ENCODE data around the gene NFIB. TPM values are rescaled to one million over a fixed set of nuclear protein-coding genes. Genes with fewer than 3 reads are reported as not detected.

The NFIB gene
- total RNA-seq, 2 donors from 2014 or later, result 47.0 to 65.9 TPM

GRCh38 chr9:14344053-14344524 lies 30.1 kb upstream of the NFIB start:
- ATAC-seq (no peak), DNase-seq (peak in 1 of 4 donors; percentile 34)
- no peak overlapping the region for H3K4me3 ChIP-seq
- no peaks in the 10 kb centered on the region for H3K36me3 ChIP-seq (replicated peaks in 1 of 2; ENCODE audit: insufficient read depth in 1 of 2, low read depth in 2 of 2)
- TF ChIP-seq POLR2A (IDR thresholded peaks at IDR 0.05), result no peak
- TF ChIP-seq CTCF (IDR thresholded peaks at IDR 0.05), result peak in 1 of 7 experiments; percentile 3
- WGBS, 2 donors, result 23 to 30% methylated on average over 6 of the region's 6 CpGs
- peak overlapping the region in 1 of 4 donors; percentile 7 for H3K27ac ChIP-seq
- H3K27me3 ChIP-seq, result peaks cover 0 to 25% of the 10 kb centered on the region in 2 donors
- peaks cover 38% of the 10 kb centered on the region for H3K4me1 ChIP-seq
- H3K9me3 ChIP-seq, result no peaks in the 10 kb centered on the region
- intact Hi-C loops (cut with DNase I), result no loop called here

GRCh38 chr9:14343261-14344031 lies 29.5 kb upstream of the NFIB start:
- H3K9me3 ChIP-seq, result no peaks in the 10 kb centered on the region
- WGBS, 2 donors, result 45 to 50% methylated on average over 5 of the region's 5 CpGs
- H3K27me3 ChIP-seq, result peaks cover 0 to 23% of the 10 kb centered on the region in 2 donors
- intact Hi-C loops (cut with DNase I), result no loop called here
- TF ChIP-seq POLR2A (IDR thresholded peaks at IDR 0.05), result no peak
- TF ChIP-seq CTCF (IDR thresholded peaks at IDR 0.05), result no peak
- peaks cover 31% of the 10 kb centered on the region for H3K4me1 ChIP-seq
- H3K27ac ChIP-seq, result no peak overlapping the region
- ATAC-seq, result no peak
- no peak overlapping the region for H3K4me3 ChIP-seq
- no peaks in the 10 kb centered on the region for H3K36me3 ChIP-seq (replicated peaks in 1 of 2; ENCODE audit: insufficient read depth in 1 of 2, low read depth in 2 of 2)
- DNase-seq, result no peak

- 73 to 75% methylated on average over 4 of the region's 4 CpGs for WGBS, 2 donors
- TF ChIP-seq CTCF (IDR thresholded peaks at IDR 0.05), result no peak
- TF ChIP-seq POLR2A (IDR thresholded peaks at IDR 0.05), result no peak
- ATAC-seq (no peak), DNase-seq (no peak)
- Histone ChIP-seq H3K27me3 (peaks cover 0 to 23% of the 10 kb centered on the region in 2 donors), H3K27ac (no peak overlapping the region), H3K4me3 (no peak overlapping the region), H3K9me3 (no peaks in the 10 kb centered on the region), H3K36me3 (replicated peaks in 1 of 2; ENCODE audit: insufficient read depth in 1 of 2, low read depth in 2 of 2) (no peaks in the 10 kb centered on the region), H3K4me1 (peaks cover 24% of the 10 kb centered on the region)
- intact Hi-C loops (cut with DNase I), result no loop called here
Measured at GRCh38 chr9:14342736-14343135, 28.8 kb upstream of the NFIB start.

GRCh38 chr9:14341437-14342122 lies 27.6 kb upstream of the NFIB start:
- Histone ChIP-seq H3K4me1 (peaks cover 13% of the 10 kb centered on the region), H3K36me3 (replicated peaks in 1 of 2; ENCODE audit: insufficient read depth in 1 of 2, low read depth in 2 of 2) (no peaks in the 10 kb centered on the region), H3K9me3 (no peaks in the 10 kb centered on the region), H3K27me3 (peaks cover 0 to 13% of the 10 kb centered on the region in 2 donors), H3K4me3 (no peak overlapping the region), H3K27ac (peak overlapping the region in 1 of 4 donors; percentile 18)
- intact Hi-C loops (cut with DNase I), result no loop called here
- WGBS, 2 donors, result 51 to 56% methylated on average over 6 of the region's 6 CpGs
- no peak for ATAC-seq
- no peak for TF ChIP-seq CTCF (IDR thresholded peaks at IDR 0.05)
- no peak for TF ChIP-seq POLR2A (IDR thresholded peaks at IDR 0.05)
- no peak for DNase-seq

All from body of pancreas (tissue), 4 donors.